Neural progenitor cell (in vitro differentiated cells): ENCODE results near the gene SDK1.

Experiments
- EZH2 ChIP-seq: fragments of 200-600 bp; sonication (generic); IDR thresholded peaks from 2 replicates; pipeline ENCODE4 v1.6.1; 2017; ENCODE audit warnings: antibody characterized with exemption, mild to moderate bottlenecking, moderate library complexity
- TF ChIP-seq, protein P1 (sequence below): fragments of 200-600 bp; sonication (generic); IDR thresholded peaks from 2 replicates; pipeline ENCODE4 v1.5.1; 2017; ENCODE audit warnings: antibody characterized with exemption, mild to moderate bottlenecking

DNA sequence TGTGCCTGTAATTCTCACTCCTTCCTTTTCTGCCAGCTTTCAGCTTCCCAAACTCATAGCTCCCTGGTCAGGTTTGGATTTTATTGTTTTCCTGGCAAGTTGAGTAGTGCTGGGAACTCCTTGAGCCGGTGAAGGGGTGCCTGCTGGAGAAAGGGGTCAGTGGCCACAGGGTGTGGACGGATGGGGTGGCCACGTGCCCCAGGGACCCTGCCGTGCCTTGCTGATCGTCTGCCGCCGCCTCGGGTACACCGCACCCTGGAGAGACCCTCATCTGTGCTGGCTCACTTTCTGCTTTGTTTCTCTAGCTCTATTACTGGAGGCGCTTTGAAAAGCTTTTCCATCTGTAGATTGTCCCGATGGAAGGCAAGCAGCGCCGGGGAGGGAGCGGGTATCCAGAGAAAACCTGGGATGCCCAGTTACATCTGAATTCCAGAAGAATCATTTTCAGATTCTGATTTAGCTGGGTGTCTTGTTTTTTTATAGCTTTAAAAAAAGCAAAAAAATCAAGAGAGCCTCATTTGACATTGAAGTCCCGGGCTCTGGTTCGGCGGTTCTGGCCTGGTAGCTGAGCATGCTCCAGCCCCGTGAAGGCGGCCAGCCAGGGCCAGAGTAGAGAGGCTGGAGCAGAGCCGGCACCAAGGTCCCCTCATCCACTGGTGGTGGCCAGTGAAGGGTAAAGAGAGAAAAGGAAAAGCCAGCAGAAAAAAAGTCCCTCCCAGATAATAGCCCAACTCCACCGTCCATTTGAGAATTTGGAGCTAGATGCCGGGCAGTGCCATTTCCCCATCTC lies 870.1 kb downstream of the SDK1 start:
- TF ChIP-seq, protein P1, sequence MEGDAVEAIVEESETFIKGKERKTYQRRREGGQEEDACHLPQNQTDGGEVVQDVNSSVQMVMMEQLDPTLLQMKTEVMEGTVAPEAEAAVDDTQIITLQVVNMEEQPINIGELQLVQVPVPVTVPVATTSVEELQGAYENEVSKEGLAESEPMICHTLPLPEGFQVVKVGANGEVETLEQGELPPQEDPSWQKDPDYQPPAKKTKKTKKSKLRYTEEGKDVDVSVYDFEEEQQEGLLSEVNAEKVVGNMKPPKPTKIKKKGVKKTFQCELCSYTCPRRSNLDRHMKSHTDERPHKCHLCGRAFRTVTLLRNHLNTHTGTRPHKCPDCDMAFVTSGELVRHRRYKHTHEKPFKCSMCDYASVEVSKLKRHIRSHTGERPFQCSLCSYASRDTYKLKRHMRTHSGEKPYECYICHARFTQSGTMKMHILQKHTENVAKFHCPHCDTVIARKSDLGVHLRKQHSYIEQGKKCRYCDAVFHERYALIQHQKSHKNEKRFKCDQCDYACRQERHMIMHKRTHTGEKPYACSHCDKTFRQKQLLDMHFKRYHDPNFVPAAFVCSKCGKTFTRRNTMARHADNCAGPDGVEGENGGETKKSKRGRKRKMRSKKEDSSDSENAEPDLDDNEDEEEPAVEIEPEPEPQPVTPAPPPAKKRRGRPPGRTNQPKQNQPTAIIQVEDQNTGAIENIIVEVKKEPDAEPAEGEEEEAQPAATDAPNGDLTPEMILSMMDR: no peak
- no peak for TF ChIP-seq EZH2
